GM20000 (cell line): ENCODE measurements around the gene CEP78.

Experiments
- DNase-seq: peaks from one replicate; pipeline ENCODE4 v3.0.0; 2012; ENCODE audit warnings: low spot score
- CTCF ChIP-seq: IDR thresholded peaks from 2 replicates; pipeline ENCODE4 v1.5.1; 2012; ENCODE audit warnings: mild to moderate bottlenecking, control low read depth; ENCODE audit errors: extremely low read depth, missing control alignments

The CEP78 gene

GRCh38 chr9:78252616-78253015 lies 16.7 kb downstream of the CEP78 start:
- no peak for TF ChIP-seq CTCF
- DNase-seq, result no peak

- no peak for TF ChIP-seq CTCF
- DNase-seq, result no peak
These were observed 17.4 kb downstream of the CEP78 start for GRCh38 chr9:78253285-78253684.

GRCh38 chr9:78261403-78262001 lies 25.6 kb downstream of the CEP78 start:
- TF ChIP-seq CTCF, result peak; percentile 48
- DNase-seq, result peak; percentile 25

- TF ChIP-seq CTCF, result no peak
- no peak for DNase-seq
These were observed 26.8 kb downstream of the CEP78 start for GRCh38 chr9:78262655-78263054.

GRCh38 chr9:78267889-78268288 lies 32.0 kb downstream of the CEP78 start:
- TF ChIP-seq CTCF, result no peak
- no peak for DNase-seq

GRCh38 chr9:78269784-78270183 lies 33.9 kb downstream of the CEP78 start:
- DNase-seq, result no peak
- TF ChIP-seq CTCF, result no peak

GRCh38 chr9:78272307-78272706 lies 36.4 kb downstream of the CEP78 start:
- no peak for TF ChIP-seq CTCF
- DNase-seq, result no peak
